ENCODE data around the gene AUTS2.

- TF ChIP-seq CTCF (IDR thresholded peaks at IDR 0.05): no peak
- TF ChIP-seq REST (IDR thresholded peaks at IDR 0.05; ENCODE audit: insufficient read depth in 1 of 2, low read depth in 2 of 2, low read length in 1 of 2): no peak
- TF ChIP-seq POLR2AphosphoS5 (IDR thresholded peaks at IDR 0.05; ENCODE audit: low read depth, low read length): no peak
- TF ChIP-seq SIN3A (IDR thresholded peaks at IDR 0.05; ENCODE audit: borderline replicate concordance, insufficient read depth, low read depth, low read length): no peak
Measured at GRCh38 chr7:70135656-70136055, 537.4 kb downstream of the AUTS2 start.

Measured in Panc1 (cell line).